ENCODE measurements around the gene KLHDC7B.

Gene KLHDC7B

DNA sequence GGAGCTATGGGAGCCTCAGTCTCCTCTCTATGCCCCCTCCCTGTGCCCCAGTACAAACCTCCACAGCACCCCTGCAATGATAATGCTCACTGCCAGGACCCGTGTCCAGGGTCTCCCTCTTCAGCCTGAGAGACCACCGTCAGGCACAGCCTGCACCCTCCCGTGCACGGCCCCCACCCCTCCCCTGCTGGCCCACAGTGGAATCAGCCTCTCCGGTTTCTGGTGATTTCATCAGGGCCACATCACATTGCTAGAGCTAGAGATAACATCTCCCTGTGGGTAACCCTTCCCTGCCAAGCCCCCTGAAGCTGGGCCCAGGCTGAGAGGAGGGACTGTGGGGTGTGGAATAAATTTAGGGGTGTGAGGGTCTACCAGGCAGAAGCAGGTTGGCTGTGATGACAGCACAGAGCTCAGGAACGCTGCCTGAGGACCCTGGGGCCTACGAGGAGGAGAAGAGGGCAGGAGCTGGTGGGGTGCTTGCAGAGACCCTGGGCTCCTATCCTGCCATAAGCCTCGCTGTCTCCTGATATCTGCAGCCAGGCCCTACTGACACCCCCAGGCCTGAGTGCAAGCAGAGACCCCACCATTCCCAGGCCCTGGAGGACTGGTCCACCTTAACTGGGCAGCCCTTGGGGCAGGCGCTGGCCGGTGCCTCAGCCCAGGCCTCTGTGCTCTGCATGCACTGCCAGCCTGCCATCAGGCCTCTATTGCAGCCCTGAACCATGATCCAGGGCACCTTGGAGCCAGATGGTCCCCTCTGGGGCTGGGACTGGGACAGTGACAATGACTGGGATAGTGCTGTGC, at the start of gene KLHDC7B:
TSS of gene KLHDC7B (plus strand) at position 378 of the 804 bp plus-strand sequence. CDS start at position 723, 345 bp downstream.
- no peak for DNase-seq

DNA sequence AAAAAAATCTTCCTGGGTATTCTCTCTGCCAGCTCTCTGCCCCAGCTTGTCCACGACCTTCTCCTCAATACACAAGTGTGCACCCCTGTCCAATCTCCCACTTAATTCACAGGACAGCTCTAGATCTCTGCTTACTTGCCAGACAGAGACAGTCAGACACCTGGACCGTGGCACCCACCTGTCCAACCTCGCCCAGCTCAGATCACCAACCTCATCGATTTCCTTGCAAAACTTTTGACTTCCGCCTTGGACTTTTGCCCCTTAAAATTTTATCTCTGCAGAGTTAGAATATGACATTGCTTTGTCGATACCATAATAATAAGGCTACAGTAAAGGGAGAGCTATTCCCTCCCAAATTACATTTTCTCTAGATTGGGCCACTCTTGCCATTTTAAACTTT, 48.6 kb upstream of the KLHDC7B start:
- no peak for DNase-seq

DNA sequence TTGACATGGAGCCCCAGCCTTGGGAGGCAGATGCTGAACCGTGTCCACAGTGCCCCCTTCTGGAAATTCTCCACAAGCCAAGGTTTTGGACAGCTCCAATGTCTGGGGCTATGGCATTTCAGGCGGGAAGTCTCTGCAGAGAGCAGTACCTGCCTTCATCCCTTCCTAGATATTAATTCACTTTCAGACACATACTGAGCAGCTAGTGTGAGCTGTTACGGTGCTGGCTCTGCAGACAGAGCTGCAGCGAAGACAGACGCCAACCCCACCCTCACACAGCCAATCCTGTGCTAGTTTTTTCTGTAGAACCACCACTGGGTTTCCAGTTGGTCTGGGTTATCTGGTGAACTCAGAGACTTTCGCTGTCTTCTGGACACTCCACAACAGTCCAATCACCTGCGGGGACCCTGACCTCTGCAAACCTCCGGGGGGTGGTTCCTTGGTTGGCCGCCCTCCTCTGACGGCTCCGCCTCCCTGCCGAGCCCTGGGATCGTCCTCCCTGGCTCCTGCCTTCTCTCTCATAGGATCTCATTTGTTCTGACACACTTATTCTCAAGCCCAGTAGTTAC, 47.3 kb upstream of the KLHDC7B start:
- peak; percentile 81 for DNase-seq

DNA sequence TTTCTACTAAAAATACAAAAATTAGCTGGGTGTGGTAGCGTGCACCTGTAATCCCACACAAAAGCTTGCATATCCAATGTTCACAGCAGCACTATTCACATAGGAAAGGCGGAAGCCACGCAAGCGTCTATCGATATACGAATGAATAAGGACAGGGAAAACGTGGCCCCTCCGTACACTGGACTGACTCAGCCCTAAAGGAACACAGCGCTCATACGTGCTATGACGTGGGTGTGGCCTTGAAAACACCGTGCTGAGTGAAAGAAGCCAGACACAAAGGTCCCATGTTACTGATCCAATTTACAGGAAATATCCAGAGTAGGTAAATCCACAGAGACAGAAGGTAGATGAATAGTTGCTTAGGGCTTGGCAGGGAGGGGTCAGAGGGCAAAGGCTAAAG, 45.2 kb upstream of the KLHDC7B start:
- DNase-seq: no peak

DNA sequence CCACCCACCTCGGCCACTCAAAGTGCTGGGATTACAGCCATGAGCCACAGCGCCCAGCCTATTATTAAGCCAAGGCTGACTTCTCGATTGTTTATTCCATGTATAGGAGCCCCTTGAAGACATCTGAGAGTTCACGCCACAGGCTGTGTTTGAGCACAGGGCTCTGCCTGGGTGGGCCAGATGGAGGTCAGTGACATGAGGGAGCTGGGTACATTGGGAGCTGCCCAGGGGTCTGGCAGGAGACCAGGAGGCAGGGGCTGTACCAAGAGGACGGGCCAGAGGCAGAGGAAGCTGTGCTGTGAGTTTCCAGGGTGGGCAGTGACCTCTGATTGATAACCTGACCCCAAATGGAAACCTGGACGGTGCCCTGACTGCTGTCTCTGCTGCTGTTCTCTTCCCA, 43.6 kb upstream of the KLHDC7B start:
- DNase-seq: no peak

DNA sequence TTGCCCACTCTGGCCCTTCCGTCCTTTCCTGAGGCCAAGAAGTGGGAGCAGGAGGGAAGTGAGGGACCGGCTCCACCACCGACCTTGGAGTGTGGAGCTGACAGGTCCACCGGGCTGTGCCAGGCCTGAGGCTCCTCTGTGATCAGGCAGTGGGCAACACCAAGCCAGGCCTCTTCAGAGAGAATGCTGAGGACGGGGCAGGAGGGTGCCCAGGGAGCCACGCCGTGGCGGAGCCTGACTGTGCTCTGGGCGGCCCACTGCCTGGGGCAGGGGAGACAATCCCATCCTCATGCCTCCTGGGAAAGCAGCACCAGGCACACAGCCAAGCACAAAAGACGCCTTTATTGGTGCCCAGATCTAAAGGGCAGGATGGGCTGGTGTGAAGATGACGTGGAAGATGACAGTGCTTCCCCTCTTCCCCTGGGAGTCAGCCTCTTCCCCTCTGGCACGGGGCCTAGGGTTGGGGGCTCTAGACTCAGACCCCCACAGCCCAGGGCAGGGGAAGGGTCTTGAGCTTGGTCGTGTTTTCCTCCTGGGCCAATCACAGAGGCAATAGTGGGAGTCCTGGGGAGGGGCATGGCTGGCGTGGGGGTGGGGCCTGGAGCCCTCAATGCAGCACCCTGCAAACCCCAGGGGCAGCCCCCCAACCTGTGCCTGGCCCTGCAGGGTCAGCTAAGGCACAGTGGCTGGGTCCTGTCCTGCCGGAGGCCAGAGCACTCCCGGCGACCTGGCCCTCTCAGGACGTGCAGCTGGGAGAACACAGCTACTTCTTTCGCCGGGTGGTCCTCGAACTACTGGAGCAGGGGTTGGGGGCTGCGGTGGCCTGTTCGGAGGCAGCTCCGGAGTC, 42.8 kb upstream of the KLHDC7B start:
- no peak for DNase-seq

DNA sequence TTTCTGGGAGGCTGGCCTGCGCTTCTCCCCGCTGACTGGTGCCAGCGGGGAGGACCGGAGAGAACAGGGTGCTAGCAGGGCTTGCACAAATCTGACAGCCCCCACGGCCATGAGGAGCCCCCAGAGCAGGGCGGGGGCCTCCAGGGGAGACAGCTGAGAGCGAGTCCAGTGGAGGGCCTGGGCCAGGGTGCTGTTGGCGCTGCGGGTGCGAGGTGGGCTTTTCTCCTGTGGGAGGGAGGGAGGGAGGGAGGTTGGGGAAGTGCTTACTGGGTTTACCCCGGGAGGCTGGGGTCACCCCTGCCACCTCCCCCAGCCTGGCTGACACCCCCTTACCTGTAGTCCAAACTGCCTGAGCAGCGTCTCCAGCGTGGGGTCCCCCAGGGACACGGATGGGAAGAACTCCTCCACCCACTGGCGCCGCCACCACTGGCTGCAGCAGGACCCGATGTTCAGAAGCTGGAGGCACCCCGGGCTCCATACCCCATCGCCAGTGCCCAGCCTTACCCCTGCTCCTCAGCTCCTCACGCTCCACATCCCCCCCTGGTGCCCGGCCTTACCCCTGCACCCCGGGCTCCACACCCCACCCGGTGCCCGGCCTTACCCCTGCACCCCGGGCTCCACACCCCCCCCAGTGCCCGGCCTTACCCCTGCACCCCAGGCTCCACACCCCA, 42.1 kb upstream of the KLHDC7B start:
- no peak for DNase-seq

DNA sequence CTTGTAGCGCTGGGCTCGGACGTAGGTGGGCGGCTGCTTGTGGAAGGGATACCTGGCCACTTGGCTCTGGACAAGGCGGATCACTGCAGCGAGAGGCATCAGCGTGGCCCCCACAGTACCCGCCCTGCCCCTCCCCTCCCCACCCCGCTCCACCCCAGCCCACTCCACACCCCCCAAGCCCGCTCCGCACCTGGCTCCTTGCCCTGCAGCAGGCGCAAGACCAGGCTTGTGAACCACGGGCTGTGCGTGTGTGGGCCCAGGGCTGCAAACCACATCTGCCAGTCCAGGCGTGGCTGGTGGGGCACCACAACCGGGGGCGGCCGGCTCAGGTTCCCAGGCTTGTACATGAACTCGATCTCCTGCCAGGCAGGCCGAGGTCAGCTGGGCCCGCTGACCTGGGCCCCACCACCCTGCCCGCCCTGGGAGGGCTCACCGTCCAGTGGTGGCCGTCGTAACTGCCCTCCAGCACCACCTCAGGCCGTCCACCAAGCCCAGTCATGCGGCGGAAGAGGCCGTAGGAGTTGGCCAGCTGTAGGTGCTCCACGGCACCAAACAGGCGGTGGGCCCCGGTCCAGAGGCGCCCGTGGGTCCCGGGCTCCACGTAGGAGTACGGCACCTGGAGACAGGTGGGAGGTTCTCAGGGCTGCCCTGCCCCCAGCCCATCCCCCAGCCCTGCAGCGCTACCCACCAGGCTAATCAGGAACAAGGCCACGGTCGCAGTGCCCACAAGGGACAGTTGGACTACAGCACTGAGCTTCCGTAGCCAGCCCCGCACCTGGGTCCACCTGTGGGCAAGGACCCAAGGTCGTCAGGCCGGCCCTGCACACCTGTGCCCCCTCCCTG, 41.1 kb upstream of the KLHDC7B start:
- DNase-seq: no peak

DNA sequence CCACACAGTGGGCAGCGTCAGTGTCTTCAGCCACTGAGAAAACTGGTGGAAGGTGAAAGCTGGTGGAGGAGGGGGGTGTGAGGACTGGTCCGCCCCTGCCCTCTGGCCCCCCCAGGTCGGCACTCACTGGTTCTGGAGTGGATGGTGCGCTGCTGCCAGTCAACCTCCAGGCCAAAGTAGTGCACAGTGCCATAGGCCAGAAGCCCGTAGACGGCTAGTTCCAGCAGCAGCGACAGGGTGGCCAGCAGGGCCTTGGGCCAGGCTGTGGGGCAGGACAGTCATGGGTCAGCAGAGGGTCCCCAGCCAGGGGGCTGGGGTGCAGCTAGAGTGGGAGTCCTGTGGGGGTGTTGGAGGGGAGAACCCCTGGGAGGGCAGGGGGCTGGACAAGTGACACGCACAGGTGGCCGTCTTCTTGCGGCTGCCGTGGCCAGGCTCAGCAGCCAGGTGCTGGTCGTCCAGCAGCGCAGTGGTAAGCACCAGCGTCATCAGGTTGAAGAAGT, 40.4 kb upstream of the KLHDC7B start:
- no peak for DNase-seq

DNA sequence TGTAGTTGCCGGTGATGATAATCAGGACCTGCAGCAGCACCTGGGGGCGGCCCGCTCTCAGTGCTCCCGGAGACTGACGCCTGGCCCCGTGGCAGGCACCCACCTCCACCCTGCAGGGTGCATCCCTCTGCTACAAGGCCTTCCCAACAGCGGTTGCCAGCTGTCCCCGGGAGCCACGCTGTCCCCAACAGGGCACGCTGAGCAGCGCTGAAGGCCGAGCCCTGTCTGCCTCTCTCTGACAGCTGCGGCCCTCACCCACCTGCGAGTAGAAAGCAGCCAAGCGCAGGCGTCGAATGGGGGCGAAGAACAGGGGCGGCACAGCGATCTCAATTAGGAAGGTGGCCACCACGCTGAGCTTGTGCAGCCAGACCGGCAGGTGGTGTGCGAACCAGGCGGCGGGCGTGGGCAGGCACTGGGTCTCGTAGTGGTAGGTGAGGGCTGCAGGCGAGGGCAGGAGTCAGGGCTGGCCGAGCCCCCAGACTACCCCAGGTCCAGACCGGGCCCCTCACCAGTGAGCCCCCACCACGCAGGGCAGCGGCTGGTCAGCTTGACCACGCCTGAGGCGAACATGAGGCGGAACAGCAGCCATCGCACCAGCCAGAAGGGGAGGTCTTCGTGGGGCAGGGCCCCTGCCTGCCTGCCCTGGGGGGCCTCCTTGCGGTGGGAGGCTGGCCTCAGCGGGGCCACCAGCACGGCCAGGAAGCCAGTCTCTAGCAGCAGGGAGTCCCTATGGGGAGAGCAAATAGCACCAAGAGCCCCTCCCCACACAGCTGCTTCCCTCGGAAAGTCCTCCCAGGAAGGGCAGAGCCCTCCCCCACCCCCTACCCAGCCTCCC, 39.7 kb upstream of the KLHDC7B start:
- no peak for DNase-seq

DNA sequence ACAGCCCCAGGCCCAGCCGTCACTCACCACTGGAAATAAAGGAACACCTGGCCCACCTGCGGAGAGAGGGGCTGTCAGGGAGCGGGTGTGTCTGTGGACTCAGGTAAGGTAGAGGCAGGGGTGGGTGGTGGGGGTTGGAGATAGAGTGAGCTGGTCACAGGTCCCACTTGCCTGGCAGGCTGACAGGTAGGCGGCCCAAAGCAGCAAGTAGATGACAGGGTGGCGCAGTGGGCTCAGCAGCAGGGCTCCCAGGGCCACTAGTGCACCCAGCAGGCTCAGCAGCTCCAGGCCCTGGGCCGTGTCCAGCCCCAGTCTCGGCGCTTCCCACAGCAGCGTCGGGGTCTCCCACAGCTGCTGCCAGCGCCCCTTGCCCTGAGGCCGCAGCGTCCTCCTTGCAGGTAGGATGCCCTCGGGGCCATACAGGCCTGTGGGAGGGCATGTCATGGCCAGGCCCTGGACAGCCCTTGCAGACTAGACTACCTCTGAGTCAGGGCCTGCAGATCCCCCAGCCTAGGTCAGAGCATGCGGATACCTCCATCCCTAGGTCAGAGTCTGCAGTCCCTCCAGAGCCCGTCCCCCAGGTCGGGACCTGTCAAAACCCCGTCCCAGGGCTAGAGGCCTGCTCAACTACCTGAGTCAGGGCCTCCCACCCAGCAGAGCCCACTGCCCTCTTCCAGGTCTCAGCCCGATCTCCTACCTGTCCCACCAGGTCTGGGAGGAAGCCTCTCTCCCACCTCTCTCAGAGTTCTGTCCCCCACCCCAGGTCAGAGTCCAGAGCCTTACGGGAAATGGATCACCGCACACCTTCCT, 38.9 kb upstream of the KLHDC7B start:
- DNase-seq: peak; percentile 13

DNA sequence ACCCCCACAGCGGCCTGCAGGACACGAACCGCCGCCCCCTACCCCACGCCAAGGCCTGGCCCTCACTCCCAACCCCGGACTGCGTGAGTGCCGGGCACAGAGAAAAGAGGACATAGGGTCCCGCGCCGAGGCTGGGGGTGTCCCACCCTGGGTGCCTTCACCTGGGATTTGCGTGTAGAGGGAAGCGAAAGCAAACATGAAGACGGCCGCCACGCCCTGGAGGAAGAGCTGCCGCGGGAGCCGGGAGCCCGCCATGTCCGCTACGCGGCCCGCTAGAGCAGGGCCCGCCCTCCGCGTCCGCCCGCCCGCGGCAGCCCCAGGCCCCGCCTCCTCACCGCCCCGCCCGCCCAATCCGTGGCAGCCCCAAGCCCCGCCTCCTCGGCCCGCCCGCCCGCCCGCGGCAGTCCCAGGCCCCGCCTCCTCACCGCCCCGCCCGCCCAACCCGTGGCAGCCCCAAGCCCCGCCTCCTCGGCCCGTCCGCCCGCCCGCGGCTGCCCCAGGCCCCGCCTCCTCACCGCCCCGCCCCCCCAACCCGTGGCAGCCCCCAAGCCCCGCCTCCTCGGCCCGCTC, 38.2 kb upstream of the KLHDC7B start, which contains the start of gene LMF2:
TSS of gene LMF2 (minus strand) at position 282 of the 570 bp plus-strand sequence. CDS start at position 255, 27 bp downstream.
- DNase-seq: no peak

DNA sequence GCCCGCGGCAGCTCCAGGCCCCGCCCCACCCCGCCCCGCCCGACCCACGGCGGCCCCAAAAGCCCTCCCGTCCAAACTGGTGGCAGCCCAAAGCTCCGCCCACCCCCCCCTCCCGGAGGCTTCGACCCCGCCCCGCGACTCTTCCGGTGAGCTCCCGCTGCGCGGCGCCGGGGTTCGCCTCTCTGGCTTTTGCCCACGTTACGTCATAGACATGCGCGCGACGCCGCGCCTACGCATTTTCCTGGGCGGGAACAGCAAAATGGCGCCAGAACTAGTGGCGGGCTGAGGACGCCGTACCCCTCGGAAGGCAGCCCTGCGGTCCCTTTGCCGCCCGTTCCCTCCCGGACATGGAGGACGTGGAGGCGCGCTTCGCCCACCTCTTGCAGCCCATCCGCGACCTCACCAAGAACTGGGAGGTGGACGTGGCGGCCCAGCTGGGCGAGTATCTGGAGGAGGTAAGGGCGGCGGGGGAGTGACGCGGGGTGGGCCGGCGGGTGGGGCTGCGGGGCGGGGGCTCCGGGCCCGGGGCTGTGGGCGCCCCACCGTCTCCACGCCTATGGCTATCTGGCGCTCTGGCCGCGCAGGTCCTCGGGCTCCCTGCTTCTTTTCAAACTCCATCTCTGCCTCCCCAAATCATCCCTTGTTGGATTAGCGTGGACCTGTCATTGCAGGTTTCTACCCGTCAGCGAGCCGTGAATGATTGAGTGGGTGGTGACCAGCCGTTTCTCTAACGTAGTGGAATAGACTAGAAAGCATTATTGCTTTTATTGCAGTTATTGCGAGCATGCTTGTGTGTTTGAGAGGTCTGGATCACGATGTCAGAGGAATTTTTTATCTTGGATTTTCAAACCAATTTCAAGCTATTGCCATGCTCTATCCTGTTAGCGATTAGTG, 37.5 kb upstream of the KLHDC7B start, which contains the start of gene NCAPH2:
TSS of gene NCAPH2 (plus strand) at position 234 of the 894 bp plus-strand sequence. CDS start at position 348, 114 bp downstream.
- DNase-seq: peak; percentile 99

DNA sequence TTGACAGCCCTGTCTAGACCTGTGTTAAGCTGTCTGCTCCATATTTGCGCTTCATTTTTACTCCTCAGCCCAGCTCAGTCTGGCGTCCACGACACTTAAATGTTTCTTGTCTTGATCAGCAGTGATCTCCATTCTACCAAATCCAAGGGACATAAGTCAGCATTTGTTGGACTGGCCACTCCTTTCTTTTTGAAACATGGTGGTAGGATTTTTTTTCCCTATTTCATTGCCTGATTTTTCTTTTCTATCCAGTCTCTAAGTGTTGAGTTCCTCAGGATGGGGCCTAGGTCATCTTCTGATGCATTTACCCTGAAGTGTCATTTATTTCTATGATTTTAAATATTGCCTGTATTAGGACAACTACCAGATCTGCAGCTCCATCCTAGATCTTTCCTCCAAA, 36.8 kb upstream of the KLHDC7B start:
- DNase-seq: no peak

DNA sequence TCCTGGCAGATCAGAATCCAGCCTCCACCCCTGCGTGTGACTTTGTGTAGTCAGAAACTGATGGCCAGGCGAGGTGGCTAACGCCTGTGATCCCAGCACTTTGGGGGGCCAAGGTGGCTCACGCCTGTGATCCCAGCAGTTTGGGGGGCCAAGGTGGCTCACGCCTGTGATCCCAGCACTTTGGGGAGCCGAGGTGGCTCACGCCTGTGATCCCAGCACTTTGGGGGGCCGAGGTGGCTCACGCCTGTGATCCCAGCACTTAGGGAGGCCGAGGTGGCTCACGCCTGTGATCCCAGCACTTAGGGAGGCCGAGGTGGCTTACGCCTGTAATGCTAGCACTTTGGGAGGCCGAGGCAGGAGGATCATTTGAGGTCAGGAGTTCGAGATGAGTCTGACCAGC, 32.5 kb upstream of the KLHDC7B start:
- DNase-seq: no peak

DNA sequence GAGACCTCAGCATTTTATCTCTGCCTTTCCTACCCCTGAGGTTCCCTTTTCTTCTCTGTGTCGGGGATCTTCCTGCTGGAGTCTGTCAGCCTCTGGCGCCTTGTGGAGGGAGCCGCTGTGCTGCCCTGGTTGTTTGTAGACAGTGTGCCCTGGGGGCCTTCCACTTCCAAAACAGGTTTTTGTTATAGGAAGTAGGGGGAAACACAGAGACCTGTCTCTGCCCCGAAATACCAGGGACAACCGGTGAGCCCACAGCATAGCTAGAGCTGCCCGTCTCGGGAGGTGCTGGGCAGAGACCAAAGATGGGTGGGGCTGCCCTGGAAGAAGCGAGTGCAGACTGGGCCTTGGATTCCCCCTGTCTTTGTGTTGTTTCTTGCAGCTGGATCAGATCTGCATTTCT, 29.6 kb upstream of the KLHDC7B start:
- no peak for DNase-seq

DNA sequence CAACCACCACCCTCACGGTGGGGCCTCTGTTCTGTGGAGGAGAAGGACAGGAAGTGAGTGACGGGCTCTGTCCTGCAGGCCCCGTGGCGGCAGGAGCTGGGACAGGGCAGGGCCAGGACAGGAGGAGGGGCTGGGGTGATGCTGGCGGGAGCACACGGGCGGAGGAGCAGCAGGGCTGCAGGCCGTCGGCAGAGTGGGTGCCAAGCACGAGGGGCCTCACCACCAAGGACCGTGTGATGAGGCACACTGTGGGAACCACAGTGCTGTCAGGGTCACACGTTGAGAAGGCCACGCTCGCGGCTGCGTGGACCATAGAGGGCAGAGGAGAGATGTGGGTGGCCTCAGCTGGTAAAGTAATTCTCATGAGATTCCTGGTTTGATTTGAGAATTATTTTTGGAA, 28.8 kb upstream of the KLHDC7B start:
- no peak for DNase-seq

DNA sequence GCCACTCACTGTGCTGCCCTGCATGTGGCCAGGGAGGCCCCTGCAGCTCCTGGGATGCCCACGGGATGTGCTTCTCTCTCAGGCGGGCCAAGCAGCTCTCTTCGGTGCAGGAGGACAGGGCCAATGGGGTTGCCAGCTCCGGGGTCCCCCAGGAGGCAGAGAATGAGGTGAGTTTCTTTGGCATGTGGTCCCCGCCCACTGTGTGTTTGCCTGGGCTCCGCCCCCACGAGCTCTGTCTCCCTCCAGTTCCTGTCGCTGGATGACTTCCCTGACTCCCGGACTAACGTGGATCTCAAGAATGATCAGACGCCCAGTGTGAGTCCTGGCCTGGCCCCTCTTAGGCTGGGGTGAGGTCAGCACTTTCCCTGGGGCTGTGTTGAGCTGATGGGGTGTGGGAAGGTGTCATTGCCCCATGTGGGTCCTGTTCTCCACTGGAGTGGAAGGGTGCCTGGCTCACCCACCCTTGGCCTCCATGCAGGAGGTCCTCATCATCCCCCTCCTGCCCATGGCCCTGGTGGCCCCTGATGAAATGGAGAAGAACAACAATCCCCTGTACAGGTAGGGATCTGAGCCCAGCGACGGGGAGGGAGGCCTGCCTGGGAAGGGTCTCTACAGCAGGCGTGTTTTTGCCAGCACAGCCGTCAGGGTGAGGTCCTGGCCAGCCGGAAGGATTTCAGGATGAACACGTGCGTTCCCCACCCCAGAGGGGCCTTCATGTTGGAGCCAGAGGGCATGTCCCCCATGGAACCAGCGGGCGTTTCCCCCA, 28.0 kb upstream of the KLHDC7B start:
- no peak for DNase-seq
